Panc1 (cell line): Measurements from ENCODE around the gene PRDX4.

Source experiments
- CTCF ChIP-seq: fragments of 450-650 bp; IDR thresholded peaks from 2 replicates; pipeline ENCODE4 v1.5.1; 2017; ENCODE audit warnings: mild to moderate bottlenecking
- POLR2AphosphoS5 ChIP-seq: IDR thresholded peaks from 2 replicates; pipeline ENCODE4 v1.6.1; 2012; ENCODE audit warnings: mild to moderate bottlenecking, low read depth, low read length, moderate library complexity
- SIN3A ChIP-seq: IDR thresholded peaks from 2 replicates; pipeline ENCODE4 v1.6.1; 2012; ENCODE audit warnings: low read depth, mild to moderate bottlenecking, low read length, moderate library complexity, borderline replicate concordance; ENCODE audit not compliant: insufficient read depth
- TCF7L2 ChIP-seq: IDR thresholded peaks from 2 replicates; pipeline ENCODE4 v1.6.1; 2011; ENCODE audit warnings: mild to moderate bottlenecking, low read depth, low read length, inconsistent platforms

- no peak for TF ChIP-seq CTCF
- no peak for TF ChIP-seq POLR2AphosphoS5
- TF ChIP-seq SIN3A: no peak
- no peak for TF ChIP-seq TCF7L2
These were observed 37.4 kb downstream of the PRDX4 start for GRCh38 chrX:23704673-23705206.
